Cardiac atrium fibroblast (primary cell): ENCODE results near the gene ABHD10. TPM values are rescaled to one million over a fixed set of nuclear protein-coding genes. Genes with fewer than 3 reads are reported as not detected.

Experiments
- total RNA-seq: library from RNA; depleted of rRNA; stranded (reverse); fragments of >200 nt; gene quantifications from 2 replicates; pipeline ENCODE4 v1.2.3, GENCODE V29; 2015

The ABHD10 gene
- total RNA-seq, result 18.4 and 24.0 TPM in 2 replicates

GRCh38 chr3:111978583-111979433, at the start of gene ABHD10:
Gene ABHD10 (plus strand): TSS chr3:111979026. CDS start chr3:111979062, 36 bp downstream.

DNA sequence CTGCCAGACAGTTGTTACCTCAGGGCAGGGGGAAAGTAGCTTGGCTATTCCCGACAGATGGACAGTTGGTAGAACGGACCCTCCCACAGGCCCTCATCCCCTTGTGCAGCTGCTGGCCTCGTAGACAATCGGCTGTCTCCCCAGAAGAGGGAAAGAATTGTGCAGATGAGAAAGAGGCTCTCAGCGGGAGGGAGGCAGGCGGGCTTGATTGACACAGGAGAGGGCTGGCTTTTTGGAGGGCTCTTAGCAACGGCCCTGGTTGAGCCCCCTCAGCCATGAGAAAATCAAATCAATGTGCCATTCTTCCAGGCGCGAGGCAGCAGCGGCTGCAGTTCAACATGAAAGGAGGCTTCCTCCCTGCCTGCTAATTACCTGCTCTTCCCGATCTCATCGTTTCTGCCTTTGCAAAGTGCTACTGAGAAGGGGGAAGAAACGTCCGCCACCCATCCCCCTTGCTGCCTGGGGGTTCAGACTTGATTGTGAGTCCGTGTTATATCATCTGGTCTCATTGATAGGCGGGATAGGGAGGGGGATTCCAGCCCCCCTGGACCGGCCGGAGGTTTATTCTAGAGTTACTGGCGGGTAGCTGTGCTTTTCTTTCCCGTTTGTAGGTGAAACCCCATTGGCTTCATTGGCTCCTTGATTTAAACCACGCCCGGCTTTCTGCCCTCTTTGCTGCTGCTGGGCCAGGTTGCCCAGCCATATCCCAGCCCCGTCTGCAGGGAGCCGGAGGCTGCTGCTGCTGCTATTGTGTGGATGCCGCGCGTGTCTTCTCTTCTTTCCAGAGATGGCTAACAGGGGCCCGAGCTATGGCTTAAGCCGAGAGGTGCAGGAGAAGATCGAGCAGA, 20.0 kb downstream of the ABHD10 start, which contains the start of gene TAGLN3:
TSS of gene TAGLN3 (plus strand) at position 287 of the 848 bp plus-strand sequence. CDS start at position 788, 501 bp downstream.

GRCh38 chr3:112034436-112034835, 55.6 kb downstream of the ABHD10 start, which contains the start of gene TMPRSS7:
Gene TMPRSS7 (plus strand): TSS chr3:112034736. CDS start chr3:112034846, 110 bp downstream.

Other genes starting within 250 kb of the ABHD10 start
- 32.3 and 42.1 TPM in 2 replicates for gene PHLDB2, start 119.8 kb upstream of the ABHD10 start, total RNA-seq
- not detected in 2 replicates for gene TAGLN3, start 19.9 kb downstream of the ABHD10 start, total RNA-seq
- gene TMPRSS7, start 55.7 kb downstream of the ABHD10 start, total RNA-seq, result not detected in 2 replicates
- 1.6 TPM in 2 replicates for gene C3orf52, start 107.4 kb downstream of the ABHD10 start, total RNA-seq
- 0.81 TPM in 1 of 2 replicates, not detected in the other for gene GCSAM, start 154.2 kb downstream of the ABHD10 start, total RNA-seq